Hematopoietic multipotent progenitor cell treated with erythropoietin and hydrocortisone succinate and interleukin-3 and kit ligand, for 17 days (in vitro differentiated cells): Measurements from ENCODE around the gene PRKD1.
"Not testable (repeated sequence)": the region's sequence is repeated elsewhere in the genome, so short reads cannot be mapped to it uniquely, and the experiment has no call there.

Source experiments
- DNase-seq: peaks from one replicate; pipeline ENCODE4 v3.0.0-alpha.2; 2015; ENCODE audit warnings: low spot score

Gene PRKD1

GRCh38 chr14:29738950-29739349 lies 188.7 kb downstream of the PRKD1 start:
- no peak for DNase-seq

GRCh38 chr14:29738056-29738455 lies 189.6 kb downstream of the PRKD1 start:
- no peak for DNase-seq

- DNase-seq = no peak
These were observed 192.2 kb downstream of the PRKD1 start for GRCh38 chr14:29735459-29735858.

GRCh38 chr14:29734732-29735131 lies 192.9 kb downstream of the PRKD1 start:
- DNase-seq = no peak

GRCh38 chr14:29726560-29727331 lies 200.9 kb downstream of the PRKD1 start:
- DNase-seq = not testable (repeated sequence)

GRCh38 chr14:29724991-29725390 lies 202.7 kb downstream of the PRKD1 start:
- DNase-seq = no peak

- no peak for DNase-seq
These were observed 204.8 kb downstream of the PRKD1 start for GRCh38 chr14:29722831-29723230.

- no peak for DNase-seq
These were observed 206.1 kb downstream of the PRKD1 start for GRCh38 chr14:29721586-29721985.

GRCh38 chr14:29717901-29718300 lies 209.7 kb downstream of the PRKD1 start:
- DNase-seq = no peak

- DNase-seq = no peak
These were observed 211.5 kb downstream of the PRKD1 start for GRCh38 chr14:29716150-29716549.

- DNase-seq = no peak
These were observed 215.0 kb downstream of the PRKD1 start for GRCh38 chr14:29712601-29713000.

GRCh38 chr14:29710015-29710414 lies 217.6 kb downstream of the PRKD1 start:
- no peak for DNase-seq

- DNase-seq = no peak
These were observed 218.2 kb downstream of the PRKD1 start for GRCh38 chr14:29709490-29709889.

- DNase-seq = no peak
These were observed 220.9 kb downstream of the PRKD1 start for GRCh38 chr14:29706700-29707099.

- no peak for DNase-seq
These were observed 221.8 kb downstream of the PRKD1 start for GRCh38 chr14:29705801-29706200.

- DNase-seq = not testable (repeated sequence)
These were observed 238.1 kb downstream of the PRKD1 start for GRCh38 chr14:29689597-29689996.

GRCh38 chr14:29687866-29688265 lies 239.8 kb downstream of the PRKD1 start:
- no peak for DNase-seq

GRCh38 chr14:29687071-29687765 lies 240.4 kb downstream of the PRKD1 start:
- no peak for DNase-seq

- no peak for DNase-seq
These were observed 242.7 kb downstream of the PRKD1 start for GRCh38 chr14:29684926-29685325.

GRCh38 chr14:29682789-29683188 lies 244.9 kb downstream of the PRKD1 start:
- DNase-seq = no peak

- no peak for DNase-seq
These were observed 246.3 kb downstream of the PRKD1 start for GRCh38 chr14:29681316-29681715.

GRCh38 chr14:29674566-29675285 lies 252.9 kb downstream of the PRKD1 start:
- DNase-seq = no peak

GRCh38 chr14:29672831-29673230 lies 254.8 kb downstream of the PRKD1 start:
- DNase-seq = no peak
